MCF 10A (cell line): ENCODE results near the gene CSNK2A3. TPM values are rescaled to one million over a fixed set of nuclear protein-coding genes. Genes with fewer than 3 reads are reported as not detected.
A peak's percentile ranks its signal among the peaks of the same experiment; 100 is the strongest.

ENCODE experiments used
- BruUV-seq: library from RNA; stranded (reverse); fragments of 400-500 nt; replicated peaks from 2 replicates; lab custom pipeline; 2021; lab: Mats Ljungman, UMichigan
- CTCF ChIA-PET: fragments of 300-600 bp; sonication (Branson Sonifier 250); formaldehyde crosslinking; extraction: SDS; loops from one replicate; lab custom pipeline; 2021; ENCODE audit warnings: antibody characterized with exemption, inconsistent platforms; lab: Yijun Ruan, JAX
- POLR2A ChIA-PET: fragments of 300-600, 350-650 bp; sonication (Branson Sonifier 250); formaldehyde crosslinking; extraction: SDS; loops from one replicate; lab custom pipeline; 2020; ENCODE audit warnings: antibody characterized with exemption, inconsistent platforms; lab: Yijun Ruan, JAX
- DNase-seq: peaks from one replicate; pipeline ENCODE4 v3.0.0-alpha.2; 2018; ENCODE audit not compliant: unreplicated experiment
- H3K27ac Mint-ChIP-seq: one replicate; pipeline ENCODE4 v1.8.0; 2022; ENCODE audit warnings: mild to moderate bottlenecking, low read depth, mixed read lengths; ENCODE audit not compliant: unreplicated experiment
- H3K27me3 Mint-ChIP-seq: one replicate; pipeline ENCODE4 v1.8.0; 2022; ENCODE audit warnings: mixed read lengths; ENCODE audit not compliant: insufficient read depth, unreplicated experiment
- H3K36me3 Mint-ChIP-seq: one replicate; pipeline ENCODE4 v1.8.0; 2022; ENCODE audit warnings: mild to moderate bottlenecking, moderate library complexity, mixed read lengths; ENCODE audit not compliant: insufficient read depth, unreplicated experiment
- H3K4me1 Mint-ChIP-seq: one replicate; pipeline ENCODE4 v1.8.0; 2022; ENCODE audit warnings: mixed read lengths; ENCODE audit not compliant: insufficient read depth, unreplicated experiment
- H3K4me3 Mint-ChIP-seq: one replicate; pipeline ENCODE4 v1.8.0; 2022; ENCODE audit warnings: mild to moderate bottlenecking, moderate library complexity, mixed read lengths; ENCODE audit not compliant: unreplicated experiment
- H3K9me3 Mint-ChIP-seq: one replicate; pipeline ENCODE4 v1.8.0; 2022; ENCODE audit warnings: mixed read lengths; ENCODE audit not compliant: unreplicated experiment
- CTCF ChIP-seq: fragments of 200-600 bp; IDR thresholded peaks from one replicate; pipeline ENCODE4 v1.8.0; 2022; ENCODE audit warnings: antibody characterized with exemption, mild to moderate bottlenecking; ENCODE audit not compliant: unreplicated experiment
- intact Hi-C: fragments of 100-400 bp; cut with micrococcal nuclease; formaldehyde crosslinking; loops from 2 replicates; pipeline ENCODE4 v1.14.1; 2022
- total RNA-seq: library from RNA; stranded (reverse); gene quantifications from 2 replicates; pipeline ENCODE4 v1.2.3, GENCODE V29; 2022

Gene CSNK2A3
- total RNA-seq, 1 experiment from 2014 or later, result 2.2 TPM

- no peak overlapping the region for H3K4me3 Mint-ChIP-seq
- ChIA-PET POLR2A (no interaction called here), CTCF (interaction anchor here (0.5 to 0.6 kb wide), 3 partner anchors 10 to 553 kb away, joined by 3 to 4 read pairs (median 3); no protein-coding TSS in a partner anchor)
- H3K9me3 Mint-ChIP-seq, result no peaks in the 10 kb centered on the region
- TF ChIP-seq CTCF, result no peak
- no peak for DNase-seq
- H3K27ac Mint-ChIP-seq, result peak overlapping the region; percentile 50
- no peaks in the 10 kb centered on the region for H3K4me1 Mint-ChIP-seq
- H3K27me3 Mint-ChIP-seq, result no peaks in the 10 kb centered on the region
- no peaks in the 10 kb centered on the region for H3K36me3 Mint-ChIP-seq
- intact Hi-C loops, result no loop called here
- BruUV-seq, result no TSS peak
Observed at GRCh38 chr11:11313902-11314692, 39.0 kb downstream of the CSNK2A3 start.

- BruUV-seq, result no TSS peak
- POLR2A ChIA-PET, result no interaction called here
- peak overlapping the region; percentile 50 for H3K27ac Mint-ChIP-seq
- DNase-seq, result peak; percentile 96
- no peak overlapping the region for H3K4me3 Mint-ChIP-seq
- no peaks in the 10 kb centered on the region for H3K27me3 Mint-ChIP-seq
- intact Hi-C loops, result no loop called here
- H3K36me3 Mint-ChIP-seq, result no peaks in the 10 kb centered on the region
- H3K9me3 Mint-ChIP-seq, result no peaks in the 10 kb centered on the region
- TF ChIP-seq CTCF, result no peak
- H3K4me1 Mint-ChIP-seq, result no peaks in the 10 kb centered on the region
- CTCF ChIA-PET, result interaction anchor here (0.5 to 0.8 kb wide), 2 partner anchors 10 to 363 kb away, joined by 3 read pairs; no protein-coding TSS in a partner anchor
Observed at GRCh38 chr11:11313426-11313825, 39.6 kb downstream of the CSNK2A3 start.

DNA sequence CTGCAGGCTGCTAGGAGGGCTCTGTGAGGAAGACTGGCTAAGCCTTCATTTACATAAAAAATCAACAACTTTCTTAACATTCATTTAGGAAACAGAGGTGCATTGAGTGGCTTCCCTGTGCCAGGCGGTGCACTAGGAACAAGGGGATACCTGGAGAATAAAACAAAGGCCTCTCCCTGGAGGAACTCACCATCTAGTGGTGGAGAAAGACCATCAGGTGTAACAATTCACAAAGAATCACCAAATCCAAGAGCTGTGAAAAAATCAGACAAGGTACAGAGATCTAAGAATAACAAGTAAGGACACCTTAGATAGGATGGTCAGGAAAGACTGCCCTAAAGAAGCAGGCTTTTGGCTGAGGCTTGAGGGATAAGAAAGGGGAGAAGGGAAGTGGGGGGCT lies 40.3 kb downstream of the CSNK2A3 start:
- ChIA-PET POLR2A (no interaction called here), CTCF (interaction anchor here (0.8 kb wide), 1 partner anchor 362 kb away, joined by 3 read pairs; no protein-coding TSS in a partner anchor)
- Mint-ChIP-seq H3K9me3 (no peaks in the 10 kb centered on the region), H3K36me3 (no peaks in the 10 kb centered on the region), H3K4me3 (no peak overlapping the region), H3K27me3 (no peaks in the 10 kb centered on the region), H3K4me1 (no peaks in the 10 kb centered on the region), H3K27ac (no peak overlapping the region)
- no TSS peak for BruUV-seq
- TF ChIP-seq CTCF, result no peak
- intact Hi-C loops, result no loop called here
- DNase-seq, result no peak

GRCh38 chr11:11311169-11311568 lies 41.9 kb downstream of the CSNK2A3 start:
- no peak for TF ChIP-seq CTCF
- no TSS peak for BruUV-seq
- Mint-ChIP-seq H3K36me3 (no peaks in the 10 kb centered on the region), H3K4me3 (no peak overlapping the region), H3K4me1 (no peaks in the 10 kb centered on the region), H3K9me3 (no peaks in the 10 kb centered on the region), H3K27ac (no peak overlapping the region), H3K27me3 (no peaks in the 10 kb centered on the region)
- intact Hi-C loops, result no loop called here
- POLR2A ChIA-PET, result no interaction called here
- CTCF ChIA-PET, result interaction anchor here (0.6 to 0.7 kb wide), 2 partner anchors 15 to 274 kb away, joined by 3 read pairs; no protein-coding TSS in a partner anchor
- DNase-seq, result no peak
